Immature natural killer cell (primary cell): ENCODE measurements around the gene GNAT1. TPM values are rescaled to one million over a fixed set of nuclear protein-coding genes. Genes with fewer than 3 reads are reported as not detected.
"Not testable (repeated sequence)": the region's sequence is repeated elsewhere in the genome, so short reads cannot be mapped to it uniquely, and the experiment has no call there.

ENCODE experiments used
- DNase-seq, 3 donors: peaks; one replicate each; pipeline ENCODE4 v3.0.0; 2022; ENCODE audit warnings: mixed read lengths in 1 of 3
- H3K27ac Mint-ChIP-seq, 6 donors: one replicate each; pipeline ENCODE4 v1.8.0; 2020; ENCODE audit warnings: mixed read lengths in 6 of 6, mild to moderate bottlenecking in 5 of 6, inconsistent platforms in 4 of 6, moderate library complexity in 3 of 6
- H3K27me3 Mint-ChIP-seq, 3 donors: one replicate each; pipeline ENCODE4 v1.8.0; 2020 to 2021; ENCODE audit warnings: low read depth in 3 of 3, mild to moderate bottlenecking in 3 of 3, mixed read lengths in 3 of 3, moderate library complexity in 3 of 3, inconsistent platforms in 1 of 3
- H3K36me3 Mint-ChIP-seq, 3 donors: one replicate each; pipeline ENCODE4 v1.8.0; 2020; ENCODE audit warnings: mixed read lengths in 3 of 3, inconsistent platforms in 2 of 3, mild to moderate bottlenecking in 2 of 3
- H3K4me1 Mint-ChIP-seq, 2 donors: one replicate each; pipeline ENCODE4 v1.8.0; 2020; ENCODE audit warnings: inconsistent platforms in 2 of 2, mild to moderate bottlenecking in 2 of 2, mixed read lengths in 2 of 2, moderate library complexity in 1 of 2
- H3K4me3 Mint-ChIP-seq, 5 donors: one replicate each; pipeline ENCODE4 v1.8.0; 2020; ENCODE audit warnings: mild to moderate bottlenecking in 5 of 5, mixed read lengths in 5 of 5, inconsistent platforms in 3 of 5, moderate library complexity in 3 of 5
- H3K9me3 Mint-ChIP-seq, 6 donors: one replicate each; pipeline ENCODE4 v1.8.0; 2020; ENCODE audit warnings: mild to moderate bottlenecking in 6 of 6, mixed read lengths in 6 of 6, inconsistent platforms in 4 of 6, moderate library complexity in 3 of 6
- polyA plus RNA-seq, 3 donors: library from polyadenylated mRNA; unstranded; fragments of 300-500 nt; fragmentation: Illumina TruSeq; gene quantifications; one replicate each; pipeline ENCODE4 v1.2.3, GENCODE V29; 2021

The GNAT1 gene
- polyA plus RNA-seq, 3 donors from 2014 or later, result not detected

GRCh38 chr3:50244813-50245212 is 53.4 kb downstream of the GNAT1 start:
- H3K9me3 Mint-ChIP-seq, DNase-seq, H3K36me3 Mint-ChIP-seq: not testable (repeated sequence)
- peak overlapping the region; percentile 40 to 71 (median 53) for H3K4me3 Mint-ChIP-seq
- peak overlapping the region; percentile 81 to 98 (median 94) for H3K27ac Mint-ChIP-seq
- peaks cover 85 to 94% of the 10 kb centered on the region in 2 donors for H3K4me1 Mint-ChIP-seq
- peaks cover 3 to 12% (median 5%) of the 10 kb centered on the region in 3 donors for H3K27me3 Mint-ChIP-seq

DNA sequence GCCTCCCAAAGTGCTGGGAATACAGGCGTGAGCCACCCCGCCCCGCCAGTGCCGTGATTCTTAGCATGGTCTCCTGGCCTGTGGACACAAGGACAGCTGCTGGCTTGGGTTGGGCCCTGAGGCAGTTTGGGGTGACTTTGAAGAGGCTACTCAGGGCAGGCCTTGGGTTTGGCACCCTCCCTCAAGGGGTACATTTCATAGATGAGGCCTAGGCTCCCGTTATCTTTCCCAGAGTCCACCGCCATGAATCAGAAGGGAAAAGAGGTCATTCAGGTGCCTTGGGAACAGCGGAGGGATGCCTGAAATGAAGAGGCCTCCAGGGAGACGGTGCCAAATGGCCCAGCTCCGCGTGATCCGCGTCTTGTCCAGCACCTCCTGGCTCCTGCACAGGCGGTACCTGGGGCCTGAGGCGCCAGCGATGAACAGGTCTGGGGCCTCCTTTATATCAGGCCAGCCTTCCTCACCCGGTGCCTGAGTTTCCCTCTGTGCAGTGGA is 53.9 kb downstream of the GNAT1 start:
- peak overlapping the region; percentile 40 to 84 (median 81) for H3K4me3 Mint-ChIP-seq
- no peaks in the 10 kb centered on the region for H3K36me3 Mint-ChIP-seq
- no peak for DNase-seq
- H3K9me3 Mint-ChIP-seq, result no peaks in the 10 kb centered on the region
- H3K27ac Mint-ChIP-seq, result peak overlapping the region; percentile 88 to 98 (median 96)
- H3K4me1 Mint-ChIP-seq, result peaks cover 85 to 94% of the 10 kb centered on the region in 2 donors
- H3K27me3 Mint-ChIP-seq, result peaks cover 3 to 15% (median 5%) of the 10 kb centered on the region in 3 donors

- peak overlapping the region; percentile 72 to 84 (median 81) for H3K4me3 Mint-ChIP-seq
- DNase-seq, result peak; percentile 91 to 92 (median 91)
- H3K9me3 Mint-ChIP-seq, result no peaks in the 10 kb centered on the region
- H3K36me3 Mint-ChIP-seq, result no peaks in the 10 kb centered on the region
- H3K27ac Mint-ChIP-seq, result peak overlapping the region; percentile 93 to 98 (median 96)
- peaks cover 89 to 93% of the 10 kb centered on the region in 2 donors for H3K4me1 Mint-ChIP-seq
- H3K27me3 Mint-ChIP-seq, result peaks cover 3 to 15% (median 5%) of the 10 kb centered on the region in 3 donors
Measured at GRCh38 chr3:50245831-50246516, 54.6 kb downstream of the GNAT1 start.

GRCh38 chr3:50246517-50246954 is 55.1 kb downstream of the GNAT1 start:
- Mint-ChIP-seq H3K27me3 (peaks cover 3 to 15% (median 3%) of the 10 kb centered on the region in 3 donors), H3K4me1 (peaks cover 89 to 93% of the 10 kb centered on the region in 2 donors), H3K36me3 (no peaks in the 10 kb centered on the region), H3K27ac (peak overlapping the region; percentile 93 to 98 (median 96)), H3K9me3 (no peaks in the 10 kb centered on the region), H3K4me3 (peak overlapping the region; percentile 72 to 84 (median 81))
- DNase-seq, result peak; percentile 72 to 80 (median 77)

Other genes with a start within 250 kb of the GNAT1 start
- gene RBM5, start 102.7 kb upstream of the GNAT1 start, polyA plus RNA-seq, result 10 to 100 TPM; 15.5 to 40.7 (median 21.4) TPM
- gene SEMA3F, start 36.3 kb upstream of the GNAT1 start, polyA plus RNA-seq, result not detected
- gene SLC38A3, start 13.7 kb downstream of the GNAT1 start, polyA plus RNA-seq, result not detected
- 100 to 1,000 TPM; 550 to 903 (median 902) TPM for gene GNAI2, start 44.6 kb downstream of the GNAT1 start, polyA plus RNA-seq
- not detected for gene SEMA3B, start 77.5 kb downstream of the GNAT1 start, polyA plus RNA-seq
- gene LSMEM2, start 87.5 kb downstream of the GNAT1 start, polyA plus RNA-seq, result not detected
- 10 to 100 TPM; 38.0 to 54.3 (median 51.3) TPM for gene IFRD2, start 100.8 kb downstream of the GNAT1 start, polyA plus RNA-seq
- 1 to 10 TPM; 1.5 to 2.4 (median 2.2) TPM for gene HYAL3, start 107.8 kb downstream of the GNAT1 start, polyA plus RNA-seq
- gene NAA80, start 107.8 kb downstream of the GNAT1 start, polyA plus RNA-seq, result 10 to 100 TPM in 2 of 3 donors, 1 to 10 TPM in 1; 4.7 to 13.4 (median 10.5) TPM
- gene HYAL1, start 112.0 kb downstream of the GNAT1 start, polyA plus RNA-seq, result under 1 TPM in 2 of 3 donors, not detected in 1; 0.18 to 0.57 TPM
- 10 to 100 TPM in 2 of 3 donors, 1 to 10 TPM in 1; 4.9 to 15.0 (median 10.8) TPM for gene HYAL2, start 131.1 kb downstream of the GNAT1 start, polyA plus RNA-seq
- gene TUSC2, start 136.6 kb downstream of the GNAT1 start, polyA plus RNA-seq, result 10 to 100 TPM; 42.9 to 70.4 (median 68.4) TPM
- 100 to 1,000 TPM; 172 to 253 (median 187) TPM for gene RASSF1, start 149.2 kb downstream of the GNAT1 start, polyA plus RNA-seq
- gene ZMYND10, start 154.1 kb downstream of the GNAT1 start, polyA plus RNA-seq, result 1 to 10 TPM; 2.3 to 3.7 (median 3.6) TPM
- gene NPRL2, start 159.2 kb downstream of the GNAT1 start, polyA plus RNA-seq, result 100 to 1,000 TPM in 2 of 3 donors, 10 to 100 TPM in 1; 77.5 to 104 (median 101) TPM
- 100 to 1,000 TPM; 120 to 158 (median 131) TPM for gene CYB561D2, start 159.3 kb downstream of the GNAT1 start, polyA plus RNA-seq
- 10 to 100 TPM; 27.9 to 48.6 (median 36.6) TPM for gene TMEM115, start 167.9 kb downstream of the GNAT1 start, polyA plus RNA-seq